GM19193 (cell line): ENCODE data around the gene ACIN1.

ENCODE experiments used
- POLR2A ChIP-seq: IDR thresholded peaks from 4 replicates; pipeline ENCODE4 v1.6.1; 2011; ENCODE audit not compliant: insufficient read depth, insufficient read length; ENCODE audit errors: extremely low read depth

Gene ACIN1

GRCh38 chr14:23115039-23115731, 20.2 kb upstream of the ACIN1 start:
- TF ChIP-seq POLR2A, result no peak

- TF ChIP-seq POLR2A, result no peak
These were observed 19.7 kb upstream of the ACIN1 start for GRCh38 chr14:23114669-23115038.

- TF ChIP-seq POLR2A, result no peak
These were observed 19.2 kb upstream of the ACIN1 start for GRCh38 chr14:23114120-23114458.

- TF ChIP-seq POLR2A, result no peak
These were observed 18.6 kb upstream of the ACIN1 start for GRCh38 chr14:23113431-23114119.

GRCh38 chr14:23112359-23113178, 17.6 kb upstream of the ACIN1 start:
- TF ChIP-seq POLR2A, result no peak

GRCh38 chr14:23110579-23111365, 15.8 kb upstream of the ACIN1 start:
- TF ChIP-seq POLR2A, result no peak

GRCh38 chr14:23109769-23110168, 14.8 kb upstream of the ACIN1 start:
- TF ChIP-seq POLR2A, result no peak

GRCh38 chr14:23106747-23107045, 11.8 kb upstream of the ACIN1 start:
- no peak for TF ChIP-seq POLR2A

GRCh38 chr14:23105348-23105824, 10.4 kb upstream of the ACIN1 start:
- no peak for TF ChIP-seq POLR2A

GRCh38 chr14:23104591-23105347, 9.8 kb upstream of the ACIN1 start, which contains the start of gene CIROP:
Gene CIROP, minus strand, starts transcription at chr14:23104989. Its CDS starts 69 bp downstream, at chr14:23104920.
- no peak for TF ChIP-seq POLR2A

GRCh38 chr14:23104070-23104590, 9.2 kb upstream of the ACIN1 start:
- TF ChIP-seq POLR2A, result no peak

GRCh38 chr14:23103581-23103980, 8.6 kb upstream of the ACIN1 start:
- TF ChIP-seq POLR2A, result no peak

GRCh38 chr14:23102801-23103200, 7.9 kb upstream of the ACIN1 start:
- no peak for TF ChIP-seq POLR2A
